GM23338 (cell line): ENCODE measurements around the gene PRKG2. TPM values are rescaled to one million over a fixed set of nuclear protein-coding genes. Genes with fewer than 3 reads are reported as not detected.

Experiments used
- ATAC-seq: fragments of 200-7000 bp; cut with Tn5 transposase; 3 replicates; pipeline ENCODE4 v1.9.1; 2020
- DNase-seq: peaks from one replicate; pipeline ENCODE4 v3.0.0-alpha.2; 2015; ENCODE audit warnings: low spot score
- H2AFZ ChIP-seq: fragments of 200-600 bp; sonication (generic); 2 replicates; pipeline ENCODE4 v1.8.0; 2016; ENCODE audit warnings: antibody characterized with exemption, mild to moderate bottlenecking, moderate library complexity
- H3F3A ChIP-seq: fragments of 200-600 bp; sonication (generic); replicated peaks from 2 replicates; pipeline ENCODE4 v1.8.0; 2017; ENCODE audit warnings: antibody characterized with exemption, mixed run types, low read depth
- H3K27ac ChIP-seq: fragments of 200-600 bp; sonication (generic); 2 replicates; pipeline ENCODE4 v1.6.1; 2016; ENCODE audit warnings: low read depth
- H3K27me3 ChIP-seq: fragments of 200-600 bp; sonication (generic); 2 replicates; pipeline ENCODE4 v1.8.0; 2016; ENCODE audit warnings: mild to moderate bottlenecking, mixed run types, moderate library complexity; ENCODE audit not compliant: insufficient read depth
- H3K36me3 ChIP-seq: fragments of 200-600 bp; sonication (generic); 2 replicates; pipeline ENCODE4 v1.8.0; 2016; ENCODE audit warnings: mild to moderate bottlenecking; ENCODE audit not compliant: insufficient read depth
- H3K4me1 ChIP-seq: fragments of 200-600 bp; sonication (generic); 2 replicates; pipeline ENCODE4 v1.8.0; 2016; ENCODE audit warnings: mild to moderate bottlenecking, moderate library complexity; ENCODE audit not compliant: insufficient read depth
- H3K4me2 ChIP-seq: fragments of 200-600 bp; sonication (generic); 2 replicates; pipeline ENCODE4 v1.7.1; 2017; ENCODE audit warnings: mixed run types
- H3K4me3 ChIP-seq: fragments of 200-600 bp; sonication (generic); 2 replicates; pipeline ENCODE4 v1.6.1; 2016; ENCODE audit warnings: mixed run types
- H3K79me2 ChIP-seq: fragments of 200-600 bp; sonication (generic); replicated peaks from 2 replicates; pipeline ENCODE4 v1.8.0; 2017; ENCODE audit warnings: mild to moderate bottlenecking; ENCODE audit not compliant: insufficient read depth
- H3K9me2 ChIP-seq: fragments of 200-600 bp; sonication (generic); 2 replicates; pipeline ENCODE4 v1.8.0; 2017; ENCODE audit not compliant: insufficient read depth
- H4K20me1 ChIP-seq: fragments of 200-600 bp; sonication (generic); replicated peaks from 2 replicates; pipeline ENCODE4 v1.8.0; 2017; ENCODE audit warnings: mild to moderate bottlenecking; ENCODE audit not compliant: insufficient read depth
- H3K27ac Mint-ChIP-seq: 2 replicates; pipeline ENCODE4 v1.8.0; 2020; ENCODE audit warnings: inconsistent platforms, mild to moderate bottlenecking, moderate library complexity, mixed read lengths
- H3K27me3 Mint-ChIP-seq: 3 replicates; pipeline ENCODE4 v1.8.0; 2022; ENCODE audit warnings: low read depth, mild to moderate bottlenecking, moderate library complexity, mixed read lengths, inconsistent platforms; ENCODE audit not compliant: insufficient read depth, poor library complexity
- H3K36me3 Mint-ChIP-seq: 3 replicates; pipeline ENCODE4 v1.8.0; 2021; ENCODE audit warnings: low read depth, mild to moderate bottlenecking, inconsistent platforms, moderate library complexity, mixed read lengths
- H3K4me1 Mint-ChIP-seq: 3 replicates; pipeline ENCODE4 v1.8.0; 2020; ENCODE audit warnings: mild to moderate bottlenecking, inconsistent platforms, mixed read lengths
- H3K4me3 Mint-ChIP-seq: 3 replicates; pipeline ENCODE4 v1.8.0; 2021; ENCODE audit warnings: moderate library complexity, mild to moderate bottlenecking, inconsistent platforms, mixed read lengths
- H3K9me3 Mint-ChIP-seq: 3 replicates; pipeline ENCODE4 v1.8.0; 2020; ENCODE audit warnings: moderate library complexity, mild to moderate bottlenecking, inconsistent platforms, mixed read lengths
- CREB1 ChIP-seq: fragments of 250-450 bp; sonication (Bioruptor Pico); IDR thresholded peaks from 2 replicates; pipeline ENCODE4 v1.5.0; 2020; ENCODE audit warnings: low read depth, mild to moderate bottlenecking, moderate library complexity
- ETS1 ChIP-seq: IDR thresholded peaks from 2 replicates; pipeline ENCODE4 v1.6.1; 2016; ENCODE audit warnings: antibody characterized with exemption
- EZH2 ChIP-seq: fragments of 200-600 bp; sonication (generic); IDR thresholded peaks from one replicate; pipeline ENCODE4 v1.8.0; 2017; ENCODE audit warnings: antibody characterized with exemption, mild to moderate bottlenecking, low read depth; ENCODE audit not compliant: unreplicated experiment
- EZH2phosphoT487 ChIP-seq: fragments of 200-600 bp; sonication (generic); IDR thresholded peaks from one replicate; pipeline ENCODE4 v1.8.1; 2018; ENCODE audit warnings: antibody characterized with exemption; ENCODE audit not compliant: unreplicated experiment
- JUNB ChIP-seq: IDR thresholded peaks from one replicate; pipeline ENCODE4 v1.6.1; 2016; ENCODE audit warnings: antibody characterized with exemption; ENCODE audit not compliant: unreplicated experiment
- NANOG ChIP-seq: IDR thresholded peaks from 2 replicates; pipeline ENCODE4 v1.6.1; 2016; ENCODE audit warnings: antibody characterized with exemption, borderline replicate concordance
- POLR2AphosphoS5 ChIP-seq: IDR thresholded peaks from 2 replicates; pipeline ENCODE4 v1.6.1; 2016; ENCODE audit warnings: antibody characterized with exemption, low read depth
- STAT1 ChIP-seq: IDR thresholded peaks from one replicate; pipeline ENCODE4 v1.6.1; 2016; ENCODE audit warnings: antibody characterized with exemption; ENCODE audit not compliant: unreplicated experiment
- ZNF114 ChIP-seq: fragments of 250-450 bp; sonication (Bioruptor Pico); IDR thresholded peaks from 2 replicates; pipeline ENCODE4 v1.5.0; 2020; ENCODE audit warnings: mild to moderate bottlenecking, moderate library complexity
- ZNF331 ChIP-seq: fragments of 250-450 bp; sonication (Bioruptor Pico); IDR thresholded peaks from 2 replicates; pipeline ENCODE4 v1.5.0; 2020; ENCODE audit warnings: low read depth, mild to moderate bottlenecking, moderate library complexity
- polyA plus RNA-seq: library from polyadenylated mRNA; unstranded; fragments of >200 nt; fragmentation: Nextera tagmentation; extraction: Ambion mirVana; gene quantifications from 2 replicates; pipeline ENCODE4 v1.2.1, GENCODE V29; 2016
- total RNA-seq: library from RNA; depleted of rRNA; stranded (reverse); fragments of >200 nt; shearing (Covaris generic); gene quantifications from 2 replicates; pipeline ENCODE4 v1.2.3, GENCODE V29; 2014
- TF ChIP-seq, protein P1 (sequence below): IDR thresholded peaks from one replicate; pipeline ENCODE4 v1.6.1; 2018; ENCODE audit warnings: antibody characterized with exemption; ENCODE audit not compliant: unreplicated experiment
- TF ChIP-seq, protein P2 (sequence below): fragments of 250-450 bp; sonication (Bioruptor Pico); IDR thresholded peaks from 2 replicates; pipeline ENCODE4 v1.5.0; 2020; ENCODE audit warnings: mild to moderate bottlenecking, moderate library complexity
- TF ChIP-seq, protein P3 (sequence below), 2 experiments: fragments of 200-600 bp in 1 of 2; sonication (generic) in 1 of 2; conservative IDR thresholded peaks; 2 replicates each; pipeline versions ENCODE4 v1.5.1 to v1.6.1; 2016 to 2017; ENCODE audit warnings: antibody characterized with exemption in 2 of 2, low read depth in 2 of 2, mild to moderate bottlenecking in 2 of 2, moderate library complexity in 1 of 2

Gene PRKG2
- total and polyA plus RNA-seq, 2 experiments from 2014 or later = 1.9 to 3.6 TPM

GRCh38 chr4:81146466-81146865 lies 68.6 kb downstream of the PRKG2 start:
- Histone ChIP-seq H3K36me3 (no peaks in the 10 kb centered on the region), H3K4me2 (no peak overlapping the region), H3K79me2 (no peaks in the 10 kb centered on the region), H2AFZ (no peak overlapping the region), H3K27ac (no peak overlapping the region), H3K27me3 (no peaks in the 10 kb centered on the region), H3K4me1 (no peaks in the 10 kb centered on the region), H3F3A (no peaks in the 10 kb centered on the region), H4K20me1 (no peaks in the 10 kb centered on the region), H3K4me3 (no peak overlapping the region), H3K9me2 (no peaks in the 10 kb centered on the region)
- TF ChIP-seq ZNF331 (CRISPR knock-in tag) = no peak
- no peak for TF ChIP-seq ETS1
- TF ChIP-seq, protein P1, sequence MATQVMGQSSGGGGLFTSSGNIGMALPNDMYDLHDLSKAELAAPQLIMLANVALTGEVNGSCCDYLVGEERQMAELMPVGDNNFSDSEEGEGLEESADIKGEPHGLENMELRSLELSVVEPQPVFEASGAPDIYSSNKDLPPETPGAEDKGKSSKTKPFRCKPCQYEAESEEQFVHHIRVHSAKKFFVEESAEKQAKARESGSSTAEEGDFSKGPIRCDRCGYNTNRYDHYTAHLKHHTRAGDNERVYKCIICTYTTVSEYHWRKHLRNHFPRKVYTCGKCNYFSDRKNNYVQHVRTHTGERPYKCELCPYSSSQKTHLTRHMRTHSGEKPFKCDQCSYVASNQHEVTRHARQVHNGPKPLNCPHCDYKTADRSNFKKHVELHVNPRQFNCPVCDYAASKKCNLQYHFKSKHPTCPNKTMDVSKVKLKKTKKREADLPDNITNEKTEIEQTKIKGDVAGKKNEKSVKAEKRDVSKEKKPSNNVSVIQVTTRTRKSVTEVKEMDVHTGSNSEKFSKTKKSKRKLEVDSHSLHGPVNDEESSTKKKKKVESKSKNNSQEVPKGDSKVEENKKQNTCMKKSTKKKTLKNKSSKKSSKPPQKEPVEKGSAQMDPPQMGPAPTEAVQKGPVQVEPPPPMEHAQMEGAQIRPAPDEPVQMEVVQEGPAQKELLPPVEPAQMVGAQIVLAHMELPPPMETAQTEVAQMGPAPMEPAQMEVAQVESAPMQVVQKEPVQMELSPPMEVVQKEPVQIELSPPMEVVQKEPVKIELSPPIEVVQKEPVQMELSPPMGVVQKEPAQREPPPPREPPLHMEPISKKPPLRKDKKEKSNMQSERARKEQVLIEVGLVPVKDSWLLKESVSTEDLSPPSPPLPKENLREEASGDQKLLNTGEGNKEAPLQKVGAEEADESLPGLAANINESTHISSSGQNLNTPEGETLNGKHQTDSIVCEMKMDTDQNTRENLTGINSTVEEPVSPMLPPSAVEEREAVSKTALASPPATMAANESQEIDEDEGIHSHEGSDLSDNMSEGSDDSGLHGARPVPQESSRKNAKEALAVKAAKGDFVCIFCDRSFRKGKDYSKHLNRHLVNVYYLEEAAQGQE = no peak
- no peak for TF ChIP-seq CREB1 (CRISPR knock-in tag)
- TF ChIP-seq ZNF114 (CRISPR knock-in tag) = no peak
- TF ChIP-seq, protein P2, sequence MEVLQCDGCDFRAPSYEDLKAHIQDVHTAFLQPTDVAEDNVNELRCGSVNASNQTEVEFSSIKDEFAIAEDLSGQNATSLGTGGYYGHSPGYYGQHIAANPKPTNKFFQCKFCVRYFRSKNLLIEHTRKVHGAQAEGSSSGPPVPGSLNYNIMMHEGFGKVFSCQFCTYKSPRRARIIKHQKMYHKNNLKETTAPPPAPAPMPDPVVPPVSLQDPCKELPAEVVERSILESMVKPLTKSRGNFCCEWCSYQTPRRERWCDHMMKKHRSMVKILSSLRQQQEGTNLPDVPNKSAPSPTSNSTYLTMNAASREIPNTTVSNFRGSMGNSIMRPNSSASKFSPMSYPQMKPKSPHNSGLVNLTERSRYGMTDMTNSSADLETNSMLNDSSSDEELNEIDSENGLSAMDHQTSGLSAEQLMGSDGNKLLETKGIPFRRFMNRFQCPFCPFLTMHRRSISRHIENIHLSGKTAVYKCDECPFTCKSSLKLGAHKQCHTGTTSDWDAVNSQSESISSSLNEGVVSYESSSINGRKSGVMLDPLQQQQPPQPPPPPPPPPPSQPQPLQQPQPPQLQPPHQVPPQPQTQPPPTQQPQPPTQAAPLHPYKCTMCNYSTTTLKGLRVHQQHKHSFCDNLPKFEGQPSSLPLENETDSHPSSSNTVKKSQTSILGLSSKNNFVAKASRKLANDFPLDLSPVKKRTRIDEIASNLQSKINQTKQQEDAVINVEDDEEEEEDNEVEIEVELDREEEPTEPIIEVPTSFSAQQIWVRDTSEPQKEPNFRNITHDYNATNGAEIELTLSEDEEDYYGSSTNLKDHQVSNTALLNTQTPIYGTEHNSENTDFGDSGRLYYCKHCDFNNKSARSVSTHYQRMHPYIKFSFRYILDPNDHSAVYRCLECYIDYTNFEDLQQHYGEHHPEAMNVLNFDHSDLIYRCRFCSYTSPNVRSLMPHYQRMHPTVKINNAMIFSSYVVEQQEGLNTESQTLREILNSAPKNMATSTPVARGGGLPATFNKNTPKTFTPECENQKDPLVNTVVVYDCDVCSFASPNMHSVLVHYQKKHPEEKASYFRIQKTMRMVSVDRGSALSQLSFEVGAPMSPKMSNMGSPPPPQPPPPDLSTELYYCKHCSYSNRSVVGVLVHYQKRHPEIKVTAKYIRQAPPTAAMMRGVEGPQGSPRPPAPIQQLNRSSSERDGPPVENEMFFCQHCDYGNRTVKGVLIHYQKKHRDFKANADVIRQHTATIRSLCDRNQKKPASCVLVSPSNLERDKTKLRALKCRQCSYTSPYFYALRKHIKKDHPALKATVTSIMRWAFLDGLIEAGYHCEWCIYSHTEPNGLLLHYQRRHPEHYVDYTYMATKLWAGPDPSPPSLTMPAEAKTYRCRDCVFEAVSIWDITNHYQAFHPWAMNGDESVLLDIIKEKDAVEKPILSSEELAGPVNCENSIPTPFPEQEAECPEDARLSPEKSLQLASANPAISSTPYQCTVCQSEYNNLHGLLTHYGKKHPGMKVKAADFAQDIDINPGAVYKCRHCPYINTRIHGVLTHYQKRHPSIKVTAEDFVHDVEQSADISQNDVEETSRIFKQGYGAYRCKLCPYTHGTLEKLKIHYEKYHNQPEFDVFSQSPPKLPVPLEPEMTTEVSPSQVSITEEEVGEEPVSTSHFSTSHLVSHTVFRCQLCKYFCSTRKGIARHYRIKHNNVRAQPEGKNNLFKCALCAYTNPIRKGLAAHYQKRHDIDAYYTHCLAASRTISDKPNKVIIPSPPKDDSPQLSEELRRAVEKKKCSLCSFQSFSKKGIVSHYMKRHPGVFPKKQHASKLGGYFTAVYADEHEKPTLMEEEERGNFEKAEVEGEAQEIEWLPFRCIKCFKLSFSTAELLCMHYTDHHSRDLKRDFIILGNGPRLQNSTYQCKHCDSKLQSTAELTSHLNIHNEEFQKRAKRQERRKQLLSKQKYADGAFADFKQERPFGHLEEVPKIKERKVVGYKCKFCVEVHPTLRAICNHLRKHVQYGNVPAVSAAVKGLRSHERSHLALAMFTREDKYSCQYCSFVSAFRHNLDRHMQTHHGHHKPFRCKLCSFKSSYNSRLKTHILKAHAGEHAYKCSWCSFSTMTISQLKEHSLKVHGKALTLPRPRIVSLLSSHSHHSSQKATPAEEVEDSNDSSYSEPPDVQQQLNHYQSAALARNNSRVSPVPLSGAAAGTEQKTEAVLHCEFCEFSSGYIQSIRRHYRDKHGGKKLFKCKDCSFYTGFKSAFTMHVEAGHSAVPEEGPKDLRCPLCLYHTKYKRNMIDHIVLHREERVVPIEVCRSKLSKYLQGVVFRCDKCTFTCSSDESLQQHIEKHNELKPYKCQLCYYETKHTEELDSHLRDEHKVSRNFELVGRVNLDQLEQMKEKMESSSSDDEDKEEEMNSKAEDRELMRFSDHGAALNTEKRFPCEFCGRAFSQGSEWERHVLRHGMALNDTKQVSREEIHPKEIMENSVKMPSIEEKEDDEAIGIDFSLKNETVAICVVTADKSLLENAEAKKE (CRISPR knock-in tag) = no peak
- no peak for TF ChIP-seq EZH2phosphoT487
- TF ChIP-seq, protein P3, sequence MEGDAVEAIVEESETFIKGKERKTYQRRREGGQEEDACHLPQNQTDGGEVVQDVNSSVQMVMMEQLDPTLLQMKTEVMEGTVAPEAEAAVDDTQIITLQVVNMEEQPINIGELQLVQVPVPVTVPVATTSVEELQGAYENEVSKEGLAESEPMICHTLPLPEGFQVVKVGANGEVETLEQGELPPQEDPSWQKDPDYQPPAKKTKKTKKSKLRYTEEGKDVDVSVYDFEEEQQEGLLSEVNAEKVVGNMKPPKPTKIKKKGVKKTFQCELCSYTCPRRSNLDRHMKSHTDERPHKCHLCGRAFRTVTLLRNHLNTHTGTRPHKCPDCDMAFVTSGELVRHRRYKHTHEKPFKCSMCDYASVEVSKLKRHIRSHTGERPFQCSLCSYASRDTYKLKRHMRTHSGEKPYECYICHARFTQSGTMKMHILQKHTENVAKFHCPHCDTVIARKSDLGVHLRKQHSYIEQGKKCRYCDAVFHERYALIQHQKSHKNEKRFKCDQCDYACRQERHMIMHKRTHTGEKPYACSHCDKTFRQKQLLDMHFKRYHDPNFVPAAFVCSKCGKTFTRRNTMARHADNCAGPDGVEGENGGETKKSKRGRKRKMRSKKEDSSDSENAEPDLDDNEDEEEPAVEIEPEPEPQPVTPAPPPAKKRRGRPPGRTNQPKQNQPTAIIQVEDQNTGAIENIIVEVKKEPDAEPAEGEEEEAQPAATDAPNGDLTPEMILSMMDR (conservative IDR thresholded peaks at IDR 0.05; ENCODE audit: low read depth in 2 of 2) = no peak
- no peak for TF ChIP-seq STAT1
- no peak for TF ChIP-seq EZH2
- no peak for TF ChIP-seq NANOG
- no peak for TF ChIP-seq JUNB
- no peak for TF ChIP-seq POLR2AphosphoS5
- Mint-ChIP-seq H3K4me1 (no peaks in the 10 kb centered on the region), H3K36me3 (no peaks in the 10 kb centered on the region), H3K4me3 (no peak overlapping the region), H3K27ac (no peak overlapping the region), H3K9me3 (no peaks in the 10 kb centered on the region), H3K27me3 (no peaks in the 10 kb centered on the region)
- no peak for DNase-seq
- no peak for ATAC-seq
